GM12891 (cell line): ENCODE results near the gene UBAC1.

ENCODE experiments used
- POLR2A ChIP-seq: IDR thresholded peaks from 2 replicates; pipeline ENCODE4 v1.6.1; 2011; ENCODE audit warnings: low read depth, low read length, control low read depth
- POLR2AphosphoS5 ChIP-seq: IDR thresholded peaks from 2 replicates; pipeline ENCODE4 v1.6.1; 2011; ENCODE audit warnings: low read depth, low read length, control low read depth

DNA sequence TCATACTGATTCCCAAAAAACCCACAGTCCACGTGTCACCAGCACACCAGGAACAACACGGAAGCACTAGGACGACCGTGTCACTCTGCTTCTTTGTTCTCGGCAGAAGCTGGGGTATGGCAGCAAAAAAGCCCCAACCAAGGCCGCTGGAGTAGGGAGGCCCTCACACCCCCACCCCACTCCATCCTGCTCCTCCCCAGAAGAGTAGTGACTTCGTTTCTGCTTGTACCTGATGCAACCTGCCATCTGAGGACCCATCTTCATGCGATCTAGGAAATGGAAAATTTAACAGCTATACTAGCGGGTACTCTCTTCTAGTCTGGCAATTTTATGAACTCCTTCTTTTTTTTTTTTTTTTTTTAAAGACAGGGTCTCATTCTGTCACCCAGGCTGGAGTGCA lies 3.7 kb downstream of the UBAC1 start:
- TF ChIP-seq POLR2A (no peak), POLR2AphosphoS5 (no peak)
